Measurements from ENCODE around the gene GRM3.

GRM3 gene

GRCh38 chr7:86788948-86789347 is 145.2 kb downstream of the GRM3 start:
- no peak for DNase-seq (ENCODE audit: low read depth)

- DNase-seq (ENCODE audit: low read depth) = no peak
These were observed 146.7 kb downstream of the GRM3 start for GRCh38 chr7:86790383-86790782.

GRCh38 chr7:86792260-86792659 is 148.6 kb downstream of the GRM3 start:
- no peak for DNase-seq (ENCODE audit: low read depth)

GRCh38 chr7:86793136-86793535 is 149.4 kb downstream of the GRM3 start:
- no peak for DNase-seq (ENCODE audit: low read depth)

- DNase-seq (ENCODE audit: low read depth) = no peak
These were observed 171.1 kb downstream of the GRM3 start for GRCh38 chr7:86814661-86815379.

- no peak for DNase-seq (ENCODE audit: low read depth)
These were observed 171.8 kb downstream of the GRM3 start for GRCh38 chr7:86815556-86815955.

- DNase-seq (ENCODE audit: low read depth) = no peak
These were observed 175.2 kb downstream of the GRM3 start for GRCh38 chr7:86818903-86819302.

GRCh38 chr7:86823769-86824168 is 180.1 kb downstream of the GRM3 start:
- DNase-seq (ENCODE audit: low read depth) = no peak

GRCh38 chr7:86825264-86825663 is 181.6 kb downstream of the GRM3 start:
- no peak for DNase-seq (ENCODE audit: low read depth)

- no peak for DNase-seq (ENCODE audit: low read depth)
These were observed 183.2 kb downstream of the GRM3 start for GRCh38 chr7:86826948-86827347.

- DNase-seq (ENCODE audit: low read depth) = no peak
These were observed 189.7 kb downstream of the GRM3 start for GRCh38 chr7:86833360-86833759.

- no peak for DNase-seq (ENCODE audit: low read depth)
These were observed 193.5 kb downstream of the GRM3 start for GRCh38 chr7:86837235-86837634.

- no peak for DNase-seq (ENCODE audit: low read depth)
These were observed 200.9 kb downstream of the GRM3 start for GRCh38 chr7:86844608-86845007.

GRCh38 chr7:86846494-86847190 is 202.9 kb downstream of the GRM3 start:
- DNase-seq (ENCODE audit: low read depth) = no peak

GRCh38 chr7:86848226-86848625 is 204.5 kb downstream of the GRM3 start:
- no peak for DNase-seq (ENCODE audit: low read depth)

GRCh38 chr7:86851566-86851965 is 207.9 kb downstream of the GRM3 start:
- no peak for DNase-seq (ENCODE audit: low read depth)

GRCh38 chr7:86863452-86863851 is 219.7 kb downstream of the GRM3 start:
- no peak for DNase-seq (ENCODE audit: low read depth)

- DNase-seq (ENCODE audit: low read depth) = no peak
These were observed 223.6 kb downstream of the GRM3 start for GRCh38 chr7:86867163-86867762.

GRCh38 chr7:86876146-86876545 is 232.4 kb downstream of the GRM3 start:
- no peak for DNase-seq (ENCODE audit: low read depth)

GRCh38 chr7:86884152-86884551 is 240.4 kb downstream of the GRM3 start:
- no peak for DNase-seq (ENCODE audit: low read depth)

- no peak for DNase-seq (ENCODE audit: low read depth)
These were observed 245.8 kb downstream of the GRM3 start for GRCh38 chr7:86889501-86889900.

- DNase-seq (ENCODE audit: low read depth) = no peak
These were observed 254.5 kb downstream of the GRM3 start for GRCh38 chr7:86898171-86898570.

- DNase-seq (ENCODE audit: low read depth) = no peak
These were observed 257.2 kb downstream of the GRM3 start for GRCh38 chr7:86900886-86901285.
